ENCODE measurements around the gene GLG1.
"Not testable (repeated sequence)": the region's sequence is repeated elsewhere in the genome, so short reads cannot be mapped to it uniquely, and the experiment has no call there.

GLG1 gene

GRCh38 chr16:74518934-74519333 is 88.0 kb downstream of the GLG1 start:
- H3K27ac Mint-ChIP-seq, CTCF ChIA-PET, DNase-seq, H3K9me3 Mint-ChIP-seq, H3K4me3 Mint-ChIP-seq, H3K27me3 Mint-ChIP-seq: not testable (repeated sequence)
- Mint-ChIP-seq H3K4me1 (peaks cover 11% of the 10 kb centered on the region), H3K36me3 (peaks cover 43% of the 10 kb centered on the region)

GRCh38 chr16:74511961-74512360 is 95.0 kb downstream of the GLG1 start:
- peaks cover 24% of the 10 kb centered on the region for H3K4me1 Mint-ChIP-seq
- no peak overlapping the region for H3K27ac Mint-ChIP-seq
- no peak overlapping the region for H3K4me3 Mint-ChIP-seq
- H3K36me3 Mint-ChIP-seq, result peaks cover 39% of the 10 kb centered on the region
- CTCF ChIA-PET, result no interaction called here
- H3K27me3 Mint-ChIP-seq, result no peaks in the 10 kb centered on the region
- DNase-seq, result no peak
- no peaks in the 10 kb centered on the region for H3K9me3 Mint-ChIP-seq

GRCh38 chr16:74505011-74505410 is 101.9 kb downstream of the GLG1 start:
- Mint-ChIP-seq H3K4me3 (no peak overlapping the region), H3K27me3 (no peaks in the 10 kb centered on the region), H3K36me3 (peaks cover 44% of the 10 kb centered on the region), H3K4me1 (peaks cover 12% of the 10 kb centered on the region), H3K9me3 (no peaks in the 10 kb centered on the region), H3K27ac (no peak overlapping the region)
- DNase-seq, result no peak
- CTCF ChIA-PET, result no interaction called here

GRCh38 chr16:74503412-74503811 is 103.5 kb downstream of the GLG1 start:
- H3K9me3 Mint-ChIP-seq, result no peaks in the 10 kb centered on the region
- no peaks in the 10 kb centered on the region for H3K27me3 Mint-ChIP-seq
- CTCF ChIA-PET, result no interaction called here
- peaks cover 7% of the 10 kb centered on the region for H3K4me1 Mint-ChIP-seq
- H3K36me3 Mint-ChIP-seq, result peaks cover 39% of the 10 kb centered on the region
- no peak for DNase-seq
- H3K4me3 Mint-ChIP-seq, result no peak overlapping the region
- no peak overlapping the region for H3K27ac Mint-ChIP-seq

DNA sequence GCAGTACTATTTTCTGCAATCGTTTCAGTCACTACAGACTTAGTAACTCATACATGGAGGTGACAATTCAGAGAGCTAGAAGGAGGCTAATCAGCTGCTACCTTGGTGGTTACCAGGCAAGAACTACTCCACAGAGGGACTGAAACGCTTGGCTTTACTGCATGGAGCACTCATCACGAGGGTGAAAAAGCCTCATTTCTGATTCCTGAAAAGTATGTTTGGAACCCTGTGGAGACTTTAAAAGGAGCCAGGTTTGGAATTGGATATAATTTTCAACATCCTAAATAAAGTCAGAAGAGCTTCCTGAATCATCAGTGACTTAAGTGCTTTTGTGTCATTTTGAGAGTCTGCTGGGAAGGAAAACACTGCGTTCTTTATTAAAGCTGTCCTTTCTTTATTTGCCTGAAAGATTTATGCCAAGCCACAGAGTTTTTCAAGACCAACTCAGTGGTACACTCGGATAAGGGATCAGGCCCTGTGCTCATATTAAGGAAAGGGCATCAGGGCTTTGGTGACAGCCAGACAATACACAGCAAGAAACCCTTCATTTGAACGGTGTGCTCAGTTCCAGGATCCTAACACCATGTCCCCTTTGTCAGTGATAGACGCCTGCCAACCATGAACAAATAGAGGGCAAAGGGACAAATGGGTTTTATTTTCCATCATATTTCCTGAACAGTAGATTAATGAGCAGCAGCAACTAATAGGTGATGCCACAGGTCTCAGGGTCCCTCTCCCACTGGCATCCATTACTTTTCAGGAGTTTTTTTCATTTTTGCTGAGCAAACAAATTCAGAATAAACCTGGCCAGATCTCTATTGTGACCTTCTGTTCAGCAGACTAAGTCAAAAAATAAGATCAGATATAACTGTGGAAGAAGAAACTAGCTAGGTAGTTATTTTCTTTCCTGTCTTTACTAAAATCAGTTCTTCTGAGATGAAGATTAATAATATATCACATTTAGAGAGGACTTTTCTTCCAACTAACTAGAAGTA is 105.1 kb downstream of the GLG1 start:
- H3K9me3 Mint-ChIP-seq, result no peaks in the 10 kb centered on the region
- no peaks in the 10 kb centered on the region for H3K27me3 Mint-ChIP-seq
- no peak for DNase-seq
- no peak overlapping the region for H3K27ac Mint-ChIP-seq
- H3K4me3 Mint-ChIP-seq, result no peak overlapping the region
- H3K36me3 Mint-ChIP-seq, result peaks cover 35% of the 10 kb centered on the region
- peaks cover 4% of the 10 kb centered on the region for H3K4me1 Mint-ChIP-seq
- CTCF ChIA-PET, result no interaction called here

DNA sequence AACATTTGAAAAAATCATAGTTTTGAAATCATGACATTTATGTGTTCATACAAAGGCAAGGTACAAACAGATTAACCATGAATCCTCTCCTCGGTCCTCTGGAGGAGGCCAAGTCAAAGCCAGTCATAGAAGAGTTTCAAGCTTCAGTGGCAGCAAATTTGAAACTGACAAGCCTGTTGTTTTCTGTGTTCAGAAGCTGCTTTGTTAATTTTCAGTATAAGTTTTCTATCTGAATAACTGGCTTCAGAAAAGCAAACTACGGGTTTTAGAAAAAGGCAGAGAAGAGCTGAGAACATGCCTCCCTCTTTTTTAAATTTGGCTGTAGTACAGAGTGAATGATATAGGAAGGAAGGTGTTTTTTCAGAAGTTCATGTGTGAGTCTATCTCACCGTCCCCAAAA is 106.0 kb downstream of the GLG1 start:
- no peak overlapping the region for H3K4me3 Mint-ChIP-seq
- H3K4me1 Mint-ChIP-seq, result peaks cover 2% of the 10 kb centered on the region
- H3K9me3 Mint-ChIP-seq, result no peaks in the 10 kb centered on the region
- H3K27me3 Mint-ChIP-seq, result no peaks in the 10 kb centered on the region
- DNase-seq, result no peak
- CTCF ChIA-PET, result no interaction called here
- H3K36me3 Mint-ChIP-seq, result peaks cover 37% of the 10 kb centered on the region
- H3K27ac Mint-ChIP-seq, result no peak overlapping the region

DNA sequence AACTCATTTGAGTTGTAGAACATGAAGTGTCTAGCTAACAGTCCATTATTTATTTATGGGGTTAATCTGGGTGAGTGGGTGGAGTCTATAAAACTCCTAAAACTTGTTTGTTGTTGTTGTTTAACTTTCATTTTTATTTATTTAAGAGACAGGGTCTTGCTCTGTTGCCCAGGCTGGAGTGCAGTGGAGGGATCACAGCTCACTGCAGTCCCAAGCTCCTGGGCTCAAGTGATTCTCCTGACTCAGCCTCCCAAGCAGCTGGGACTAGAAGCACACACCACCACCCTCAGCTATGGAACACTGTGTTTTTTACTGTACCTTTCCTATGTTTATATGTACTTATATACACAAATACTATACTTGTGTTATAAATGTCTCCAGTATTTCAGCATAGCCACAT is 107.8 kb downstream of the GLG1 start:
- H3K27me3 Mint-ChIP-seq, result no peaks in the 10 kb centered on the region
- H3K27ac Mint-ChIP-seq, result no peak overlapping the region
- CTCF ChIA-PET, result no interaction called here
- peaks cover 2% of the 10 kb centered on the region for H3K4me1 Mint-ChIP-seq
- H3K36me3 Mint-ChIP-seq, result peaks cover 42% of the 10 kb centered on the region
- DNase-seq, result no peak
- no peak overlapping the region for H3K4me3 Mint-ChIP-seq
- H3K9me3 Mint-ChIP-seq, result no peaks in the 10 kb centered on the region

DNA sequence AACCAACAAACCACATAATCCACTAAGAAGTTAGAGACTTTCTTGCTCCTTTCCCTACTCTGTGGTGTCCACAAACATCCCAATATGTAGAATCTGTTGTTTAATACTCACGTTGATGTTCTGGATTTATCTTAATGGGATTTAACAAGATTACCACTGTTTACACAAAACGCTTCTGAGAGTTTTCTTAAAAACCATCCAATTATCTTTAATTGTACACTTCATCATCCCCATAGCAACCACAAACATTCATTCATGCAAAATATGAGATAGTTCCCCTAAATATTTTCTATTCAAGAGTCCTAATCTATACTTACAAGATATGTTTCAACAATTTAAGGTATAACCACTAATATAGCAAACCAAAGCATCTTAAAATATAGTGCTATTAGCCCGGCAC is 109.2 kb downstream of the GLG1 start:
- no peaks in the 10 kb centered on the region for H3K27me3 Mint-ChIP-seq
- H3K36me3 Mint-ChIP-seq, result peaks cover 41% of the 10 kb centered on the region
- no peaks in the 10 kb centered on the region for H3K4me1 Mint-ChIP-seq
- H3K4me3 Mint-ChIP-seq, result no peak overlapping the region
- H3K27ac Mint-ChIP-seq, result no peak overlapping the region
- DNase-seq, result no peak
- H3K9me3 Mint-ChIP-seq, result no peaks in the 10 kb centered on the region
- CTCF ChIA-PET, result no interaction called here

DNA sequence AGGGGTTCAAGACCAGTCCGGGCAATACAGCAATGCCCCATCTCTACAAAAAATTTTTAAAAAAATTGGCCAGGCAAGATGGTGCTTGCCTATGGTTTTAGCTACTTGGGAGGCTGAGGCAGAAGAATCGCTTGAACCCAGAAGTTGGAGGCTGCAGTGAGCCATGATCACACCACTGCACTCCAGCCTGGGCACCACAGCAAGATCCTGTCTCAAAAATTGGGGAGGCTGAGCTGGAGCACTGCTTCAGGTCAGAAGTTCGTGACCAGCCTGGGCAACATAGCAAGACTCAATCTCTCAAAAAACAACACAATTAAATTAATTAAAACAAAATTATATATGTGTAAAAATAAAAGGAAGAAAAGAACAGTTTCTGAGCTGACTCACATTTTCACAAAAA is 110.9 kb downstream of the GLG1 start:
- H3K27me3 Mint-ChIP-seq, result no peaks in the 10 kb centered on the region
- no peak for DNase-seq
- H3K4me1 Mint-ChIP-seq, result no peaks in the 10 kb centered on the region
- H3K36me3 Mint-ChIP-seq, result peaks cover 34% of the 10 kb centered on the region
- CTCF ChIA-PET, result no interaction called here
- H3K27ac Mint-ChIP-seq, result no peak overlapping the region
- H3K4me3 Mint-ChIP-seq, result no peak overlapping the region
- no peaks in the 10 kb centered on the region for H3K9me3 Mint-ChIP-seq

GRCh38 chr16:74492976-74493375 is 113.9 kb downstream of the GLG1 start:
- H3K9me3 Mint-ChIP-seq, result no peaks in the 10 kb centered on the region
- CTCF ChIA-PET, result no interaction called here
- no peaks in the 10 kb centered on the region for H3K4me1 Mint-ChIP-seq
- no peak overlapping the region for H3K27ac Mint-ChIP-seq
- H3K27me3 Mint-ChIP-seq, result no peaks in the 10 kb centered on the region
- peaks cover 47% of the 10 kb centered on the region for H3K36me3 Mint-ChIP-seq
- no peak overlapping the region for H3K4me3 Mint-ChIP-seq
- DNase-seq, result no peak

GRCh38 chr16:74487634-74488495 is 119.0 kb downstream of the GLG1 start:
- no peak for DNase-seq
- Mint-ChIP-seq H3K9me3 (no peaks in the 10 kb centered on the region), H3K4me3 (no peak overlapping the region), H3K4me1 (peaks cover 2% of the 10 kb centered on the region), H3K27ac (peak overlapping the region; percentile 43), H3K27me3 (no peaks in the 10 kb centered on the region), H3K36me3 (peaks cover 45% of the 10 kb centered on the region)
- CTCF ChIA-PET, result interaction anchor here (0.5 kb wide), 1 partner anchor 1812 kb away, joined by 3 read pairs; no protein-coding TSS in a partner anchor

DNA sequence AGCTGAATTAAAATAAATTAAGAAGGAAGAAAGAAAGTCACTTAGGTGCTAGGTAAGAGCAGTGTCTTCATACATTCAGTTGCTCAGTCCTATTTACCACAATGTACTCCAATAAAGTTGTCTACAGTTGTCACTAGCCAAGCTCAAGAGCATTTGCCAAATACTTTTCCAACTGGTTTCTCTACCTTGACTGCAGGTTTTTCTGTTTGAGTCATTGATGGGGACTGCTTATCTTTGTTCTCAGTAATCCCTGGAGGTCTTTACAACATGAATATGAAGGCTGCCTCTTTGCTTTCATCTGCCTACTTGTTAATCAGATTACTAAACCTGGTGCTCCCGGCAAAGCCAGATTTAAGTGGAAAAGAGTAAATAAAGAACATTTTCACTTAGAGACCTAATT is 121.0 kb downstream of the GLG1 start:
- CTCF ChIA-PET, result no interaction called here
- H3K36me3 Mint-ChIP-seq, result peaks cover 50% of the 10 kb centered on the region

DNA sequence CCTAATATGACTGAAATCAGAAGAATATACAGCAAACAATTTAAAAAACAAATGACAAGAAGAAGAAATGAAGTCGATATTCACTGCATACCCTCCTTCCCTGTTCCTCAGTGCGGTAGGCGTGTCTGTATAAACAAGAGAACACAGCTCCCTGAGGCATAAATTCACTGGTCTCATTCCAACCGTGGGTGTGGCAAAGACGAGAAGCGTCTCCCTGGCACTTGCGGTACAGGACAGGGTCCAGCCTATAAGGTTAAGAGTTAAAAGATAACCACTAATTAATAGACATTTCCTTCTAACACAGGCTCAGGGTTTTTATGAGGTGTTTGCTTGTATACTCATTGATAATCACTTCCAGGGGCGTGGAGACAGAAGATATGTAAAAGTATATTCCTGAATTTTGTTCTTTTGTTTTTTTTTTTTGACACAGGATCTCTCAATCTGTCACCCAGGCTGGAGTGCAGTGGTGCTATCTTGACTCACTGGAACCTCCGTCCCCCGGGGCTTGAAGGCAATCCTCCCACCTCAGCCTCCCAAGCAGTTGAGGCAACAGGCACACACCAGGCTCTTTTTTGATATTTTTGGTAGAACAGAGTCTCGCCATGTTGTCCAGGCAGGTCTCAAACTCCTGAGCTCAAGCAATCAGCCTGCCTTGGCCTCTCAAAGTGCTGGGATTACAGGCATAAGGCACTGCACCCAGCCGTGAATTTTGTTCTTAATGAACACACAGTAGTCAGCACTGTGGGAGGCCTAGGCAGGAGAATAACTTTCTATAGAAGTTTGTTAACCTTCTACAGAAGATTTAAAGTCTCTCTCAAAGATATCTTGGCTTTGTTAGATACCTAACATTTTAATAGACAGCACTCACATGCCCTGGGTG is 126.5 kb downstream of the GLG1 start:
- peaks cover 59% of the 10 kb centered on the region for H3K36me3 Mint-ChIP-seq

More for the DNA sequence above, 121.0 kb downstream of the GLG1 start:
- DNase-seq, result no peak
- no peaks in the 10 kb centered on the region for H3K27me3 Mint-ChIP-seq
- H3K4me1 Mint-ChIP-seq, result peaks cover 2% of the 10 kb centered on the region
- H3K9me3 Mint-ChIP-seq, result no peaks in the 10 kb centered on the region
- no peak overlapping the region for H3K4me3 Mint-ChIP-seq
- H3K27ac Mint-ChIP-seq, result no peak overlapping the region

GRCh38 chr16:74477226-74477625 is 129.7 kb downstream of the GLG1 start:
- DNase-seq, result no peak
- CTCF ChIA-PET, result no interaction called here
- H3K36me3 Mint-ChIP-seq, result peaks cover 60% of the 10 kb centered on the region

More for the DNA sequence above, 126.5 kb downstream of the GLG1 start:
- Mint-ChIP-seq H3K4me1 (peaks cover 2% of the 10 kb centered on the region), H3K9me3 (no peaks in the 10 kb centered on the region), H3K27me3 (no peaks in the 10 kb centered on the region), H3K4me3 (no peak overlapping the region), H3K27ac (peak overlapping the region; percentile 55)
- CTCF ChIA-PET, result no interaction called here
- DNase-seq, result no peak

More at GRCh38 chr16:74477226-74477625, 129.7 kb downstream of the GLG1 start:
- Mint-ChIP-seq H3K4me1 (no peaks in the 10 kb centered on the region), H3K4me3 (no peak overlapping the region), H3K9me3 (no peaks in the 10 kb centered on the region), H3K27me3 (no peaks in the 10 kb centered on the region), H3K27ac (no peak overlapping the region)

Measured in activated naive CD4-positive, alpha-beta T cell treated with anti-CD3 and anti-CD28 coated beads, Interleukin-2, amount 10 ng/mL, durations not matched to agents 7 days and 5 days (primary cell).